Fibroblast of villous mesenchyme (primary cell): ENCODE data around the gene EID3. TPM values are rescaled to one million over a fixed set of nuclear protein-coding genes. Genes with fewer than 3 reads are reported as not detected.
"Not testable (repeated sequence)": the region's sequence is repeated elsewhere in the genome, so short reads cannot be mapped to it uniquely, and the experiment has no call there.

Source experiments
- DNase-seq: peaks from one replicate; pipeline ENCODE4 v3.0.0-alpha.2; 2010; ENCODE audit warnings: low read depth
- H3K4me3 ChIP-seq: 2 replicates; pipeline ENCODE4 v1.5.1; 2011; ENCODE audit warnings: low read depth, mild to moderate bottlenecking, low read length
- CTCF ChIP-seq: IDR thresholded peaks from 2 replicates; pipeline ENCODE4 v1.5.1; 2012; ENCODE audit warnings: low read depth, mild to moderate bottlenecking, low read length; ENCODE audit not compliant: insufficient read depth
- total RNA-seq: library from RNA; depleted of rRNA; stranded (reverse); fragments of >200 nt; gene quantifications from 2 replicates; pipeline ENCODE4 v1.2.3, GENCODE V29; 2012

The EID3 gene
- total RNA-seq, 1 donor: 25.0 TPM

- no peak overlapping the region for H3K4me3 ChIP-seq
- no peak for TF ChIP-seq CTCF
- peak; percentile 34 for DNase-seq
Observed at GRCh38 chr12:104329707-104330532, 26.4 kb downstream of the EID3 start.

- no peak for TF ChIP-seq CTCF
- no peak overlapping the region for H3K4me3 ChIP-seq
- no peak for DNase-seq
Observed at GRCh38 chr12:104331376-104331775, 27.8 kb downstream of the EID3 start.

GRCh38 chr12:104332273-104332672 is 28.7 kb downstream of the EID3 start:
- not testable (repeated sequence) for H3K4me3 ChIP-seq, DNase-seq

- DNase-seq: no peak
- H3K4me3 ChIP-seq: no peak overlapping the region
- TF ChIP-seq CTCF: no peak
Observed at GRCh38 chr12:104333692-104334255, 30.2 kb downstream of the EID3 start.

- DNase-seq: no peak
- no peak for TF ChIP-seq CTCF
- no peak overlapping the region for H3K4me3 ChIP-seq
Observed at GRCh38 chr12:104334581-104334980, 31.0 kb downstream of the EID3 start.

- no peak overlapping the region for H3K4me3 ChIP-seq
- DNase-seq: no peak
- no peak for TF ChIP-seq CTCF
Observed at GRCh38 chr12:104336115-104336514, 32.6 kb downstream of the EID3 start.

GRCh38 chr12:104337030-104337558 is 33.6 kb downstream of the EID3 start:
- no peak for TF ChIP-seq CTCF

More at GRCh38 chr12:104337030-104337558, 33.6 kb downstream of the EID3 start:
- no peak overlapping the region for H3K4me3 ChIP-seq
- no peak for DNase-seq
